ENCODE measurements around the gene CCDC122. TPM values are rescaled to one million over a fixed set of nuclear protein-coding genes. Genes with fewer than 3 reads are reported as not detected.

The CCDC122 gene
- total and polyA plus RNA-seq, 4 donors: 1.2 to 2.3 (median 1.7) TPM

DNA sequence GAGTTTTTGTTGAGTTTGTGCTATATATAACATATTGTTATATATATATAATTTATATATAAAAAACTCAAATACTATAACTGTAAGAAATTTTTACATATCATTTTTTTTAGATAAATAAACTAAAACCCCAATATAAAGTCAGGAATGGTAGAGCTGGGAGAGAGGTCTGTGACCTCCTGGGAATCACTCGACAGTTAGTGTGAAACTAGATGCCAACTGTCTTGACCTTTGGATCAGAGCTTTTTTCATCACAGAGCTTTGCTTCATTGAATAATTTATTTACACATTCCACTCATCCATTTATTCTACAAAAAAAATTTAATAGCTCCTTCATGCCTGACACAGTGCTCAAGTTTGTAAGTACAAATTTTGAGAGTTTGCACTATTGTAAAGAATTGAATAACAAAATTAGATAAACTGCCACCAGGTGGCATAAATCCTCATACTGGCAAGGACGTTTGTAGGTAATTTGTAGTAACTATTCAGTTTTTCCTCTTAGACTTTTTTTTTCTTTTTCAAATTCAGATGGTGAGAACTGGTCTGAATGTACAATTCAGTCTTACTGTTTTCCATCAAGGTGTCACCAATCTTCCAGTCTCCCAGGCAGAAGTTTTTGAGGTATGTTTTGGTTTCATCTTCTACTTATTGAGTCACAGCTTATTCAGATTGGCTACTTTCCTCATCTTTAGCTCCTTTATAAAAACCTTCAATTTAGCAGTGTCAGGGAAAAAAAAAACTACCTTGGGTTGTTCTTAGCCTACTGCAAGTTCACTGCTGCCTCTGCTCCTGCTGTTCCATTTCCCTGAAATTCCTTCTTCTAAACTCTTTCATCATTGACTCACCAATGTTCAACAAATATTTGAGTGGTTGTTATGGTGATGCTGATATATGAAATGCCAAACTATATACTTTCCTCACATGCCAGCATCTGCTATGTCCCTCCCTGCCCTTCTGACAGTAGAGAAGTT is 28.9 kb upstream of the CCDC122 start:
- no peak for DNase-seq (ENCODE audit: low spot score)
- TF ChIP-seq NR2F2 (IDR thresholded peaks at IDR 0.05) (no peak), YY1 (IDR thresholded peaks at IDR 0.05) (no peak), GABPA (IDR thresholded peaks at IDR 0.05 in 1 of 2, conservative IDR thresholded peaks at IDR 0.05 in 1 of 2) (no peak), JUND (IDR thresholded peaks at IDR 0.05) (no peak), HNF4A (conservative IDR thresholded peaks at IDR 0.05) (peak; percentile 45 to 48), RXRA (IDR thresholded peaks at IDR 0.05) (peak; percentile 13 to 27), RAD21 (IDR thresholded peaks at IDR 0.05) (peak; percentile 76 to 80)
- TF ChIP-seq, protein P1, sequence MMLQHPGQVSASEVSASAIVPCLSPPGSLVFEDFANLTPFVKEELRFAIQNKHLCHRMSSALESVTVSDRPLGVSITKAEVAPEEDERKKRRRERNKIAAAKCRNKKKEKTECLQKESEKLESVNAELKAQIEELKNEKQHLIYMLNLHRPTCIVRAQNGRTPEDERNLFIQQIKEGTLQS (IDR thresholded peaks at IDR 0.05): no peak
- TF ChIP-seq, protein P2, sequence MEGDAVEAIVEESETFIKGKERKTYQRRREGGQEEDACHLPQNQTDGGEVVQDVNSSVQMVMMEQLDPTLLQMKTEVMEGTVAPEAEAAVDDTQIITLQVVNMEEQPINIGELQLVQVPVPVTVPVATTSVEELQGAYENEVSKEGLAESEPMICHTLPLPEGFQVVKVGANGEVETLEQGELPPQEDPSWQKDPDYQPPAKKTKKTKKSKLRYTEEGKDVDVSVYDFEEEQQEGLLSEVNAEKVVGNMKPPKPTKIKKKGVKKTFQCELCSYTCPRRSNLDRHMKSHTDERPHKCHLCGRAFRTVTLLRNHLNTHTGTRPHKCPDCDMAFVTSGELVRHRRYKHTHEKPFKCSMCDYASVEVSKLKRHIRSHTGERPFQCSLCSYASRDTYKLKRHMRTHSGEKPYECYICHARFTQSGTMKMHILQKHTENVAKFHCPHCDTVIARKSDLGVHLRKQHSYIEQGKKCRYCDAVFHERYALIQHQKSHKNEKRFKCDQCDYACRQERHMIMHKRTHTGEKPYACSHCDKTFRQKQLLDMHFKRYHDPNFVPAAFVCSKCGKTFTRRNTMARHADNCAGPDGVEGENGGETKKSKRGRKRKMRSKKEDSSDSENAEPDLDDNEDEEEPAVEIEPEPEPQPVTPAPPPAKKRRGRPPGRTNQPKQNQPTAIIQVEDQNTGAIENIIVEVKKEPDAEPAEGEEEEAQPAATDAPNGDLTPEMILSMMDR (IDR thresholded peaks at IDR 0.05; ENCODE audit: low read depth, low read length, missing input control): peak; percentile 41
- TF ChIP-seq, protein P3, sequence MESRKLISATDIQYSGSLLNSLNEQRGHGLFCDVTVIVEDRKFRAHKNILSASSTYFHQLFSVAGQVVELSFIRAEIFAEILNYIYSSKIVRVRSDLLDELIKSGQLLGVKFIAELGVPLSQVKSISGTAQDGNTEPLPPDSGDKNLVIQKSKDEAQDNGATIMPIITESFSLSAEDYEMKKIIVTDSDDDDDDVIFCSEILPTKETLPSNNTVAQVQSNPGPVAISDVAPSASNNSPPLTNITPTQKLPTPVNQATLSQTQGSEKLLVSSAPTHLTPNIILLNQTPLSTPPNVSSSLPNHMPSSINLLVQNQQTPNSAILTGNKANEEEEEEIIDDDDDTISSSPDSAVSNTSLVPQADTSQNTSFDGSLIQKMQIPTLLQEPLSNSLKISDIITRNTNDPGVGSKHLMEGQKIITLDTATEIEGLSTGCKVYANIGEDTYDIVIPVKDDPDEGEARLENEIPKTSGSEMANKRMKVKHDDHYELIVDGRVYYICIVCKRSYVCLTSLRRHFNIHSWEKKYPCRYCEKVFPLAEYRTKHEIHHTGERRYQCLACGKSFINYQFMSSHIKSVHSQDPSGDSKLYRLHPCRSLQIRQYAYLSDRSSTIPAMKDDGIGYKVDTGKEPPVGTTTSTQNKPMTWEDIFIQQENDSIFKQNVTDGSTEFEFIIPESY (IDR thresholded peaks at IDR 0.05): no peak

DNA sequence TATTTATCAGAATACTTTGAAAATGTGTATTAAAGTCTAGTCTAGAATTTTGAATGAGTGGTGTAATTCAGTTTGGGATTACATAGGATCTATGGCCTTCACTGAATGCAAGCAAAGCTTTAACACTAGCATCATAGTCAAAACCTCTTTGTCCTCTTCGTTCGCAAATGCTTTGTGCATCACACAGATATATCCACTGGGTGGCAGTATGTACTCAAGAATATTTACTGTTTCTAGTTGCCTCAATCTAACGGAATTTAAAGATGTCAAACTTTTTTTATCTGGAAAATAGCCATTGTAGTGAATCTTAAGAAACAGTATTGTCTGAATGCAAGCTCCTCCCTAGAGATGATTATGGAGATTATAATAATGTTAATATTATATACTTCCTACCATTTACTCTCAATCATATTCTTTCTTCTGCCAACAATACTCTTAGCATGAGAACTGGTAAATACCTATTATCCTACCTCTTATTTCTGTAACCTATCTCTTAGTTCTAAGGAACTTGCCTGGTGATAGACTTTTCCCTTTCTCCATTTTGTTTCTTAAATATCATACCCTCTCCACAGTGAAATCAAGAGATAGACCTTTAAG is 26.0 kb upstream of the CCDC122 start:
- TF ChIP-seq, protein P2 (IDR thresholded peaks at IDR 0.05; ENCODE audit: low read depth, low read length, missing input control): peak; percentile 92
- TF ChIP-seq RAD21 (IDR thresholded peaks at IDR 0.05) (peak; percentile 93 to 96), SP1 (IDR thresholded peaks at IDR 0.05) (no peak), RXRA (IDR thresholded peaks at IDR 0.05) (no peak)
- H3K4me3 ChIP-seq (ENCODE audit: low read depth in 1 of 3, low read length in 3 of 3): no peak overlapping the region
- H3K36me3 ChIP-seq (ENCODE audit: control insufficient read depth in 4 of 4, insufficient read depth in 3 of 4, low read depth in 1 of 4, low read length in 3 of 4): no peaks in the 10 kb centered on the region
- under 1% methylated on average over 3 of the region's 3 CpGs for WGBS
- DNase-seq (ENCODE audit: low spot score): no peak
- H3K4me1 ChIP-seq (ENCODE audit: control insufficient read depth in 4 of 4, insufficient read depth in 4 of 4, low read length in 3 of 4): peaks cover 0 to 5% (median 0%) of the 10 kb centered on the region in 4 donors
- H3K9me3 ChIP-seq (ENCODE audit: control insufficient read depth in 4 of 4, low read length in 3 of 4): no peaks in the 10 kb centered on the region
- no peak overlapping the region for H3K27ac ChIP-seq (ENCODE audit: low read depth in 1 of 2, low read length in 2 of 2)
- no peak overlapping the region for H3K9ac ChIP-seq (ENCODE audit: low read depth in 1 of 2, low read length in 2 of 2)
- no peaks in the 10 kb centered on the region for H3K27me3 ChIP-seq (ENCODE audit: control insufficient read depth in 4 of 4, insufficient read depth in 4 of 4, low read length in 3 of 4)

More for the DNA sequence above, 28.9 kb upstream of the CCDC122 start:
- Histone ChIP-seq H3K27me3 (ENCODE audit: control insufficient read depth in 4 of 4, insufficient read depth in 4 of 4, low read length in 3 of 4) (no peaks in the 10 kb centered on the region), H3K9ac (ENCODE audit: low read depth in 1 of 2, low read length in 2 of 2) (peak overlapping the region in 1 of 2 donors; percentile 4), H3K9me3 (ENCODE audit: control insufficient read depth in 4 of 4, low read length in 3 of 4) (no peaks in the 10 kb centered on the region), H3K4me1 (ENCODE audit: control insufficient read depth in 4 of 4, insufficient read depth in 4 of 4, low read length in 3 of 4) (peaks cover 0 to 5% (median 0%) of the 10 kb centered on the region in 4 donors), H3K27ac (ENCODE audit: low read depth in 1 of 2, low read length in 2 of 2) (no peak overlapping the region), H3K36me3 (ENCODE audit: control insufficient read depth in 4 of 4, insufficient read depth in 3 of 4, low read depth in 1 of 4, low read length in 3 of 4) (no peaks in the 10 kb centered on the region), H3K4me3 (ENCODE audit: low read depth in 1 of 3, low read length in 3 of 3) (no peak overlapping the region)
- 21% methylated on average over 2 of the region's 2 CpGs for WGBS

All from liver (tissue), 9 donors.